Loucy (cell line): Measurements from ENCODE around the gene PCBP2.

Experiments
- H2AFZ ChIP-seq: fragments of 200-600 bp; sonication (generic); 2 replicates; pipeline ENCODE4 v1.6.0; 2016; ENCODE audit warnings: antibody characterized with exemption, mild to moderate bottlenecking, low read length, moderate library complexity
- H3F3A ChIP-seq: fragments of 200-600 bp; 2 replicates; pipeline ENCODE4 v1.6.0; 2016; ENCODE audit warnings: antibody characterized with exemption, low read depth, mild to moderate bottlenecking
- H3K27me3 ChIP-seq: fragments of 200-600 bp; sonication (generic); 2 replicates; pipeline ENCODE4 v1.6.1; 2014; ENCODE audit warnings: low read length, mild to moderate bottlenecking; ENCODE audit not compliant: insufficient read depth, poor library complexity, severe bottlenecking
- H3K36me3 ChIP-seq: fragments of 200-600 bp; sonication (generic); 2 replicates; pipeline ENCODE4 v1.6.1; 2016; ENCODE audit warnings: low read length; ENCODE audit not compliant: insufficient read depth
- H3K4me1 ChIP-seq: fragments of 200-600 bp; sonication (generic); 2 replicates; pipeline ENCODE4 v1.5.1; 2014; ENCODE audit warnings: low read length, mild to moderate bottlenecking; ENCODE audit not compliant: insufficient read depth, poor library complexity, severe bottlenecking
- H3K4me2 ChIP-seq: fragments of 200-600 bp; sonication (generic); 2 replicates; pipeline ENCODE4 v1.6.0; 2014; ENCODE audit warnings: antibody characterized with exemption, low read length, low read depth, mild to moderate bottlenecking; ENCODE audit not compliant: poor library complexity, severe bottlenecking
- H3K4me3 ChIP-seq: fragments of 200-600 bp; sonication (generic); 2 replicates; pipeline ENCODE4 v1.5.1; 2014; ENCODE audit warnings: low read length, mild to moderate bottlenecking, mixed read lengths; ENCODE audit not compliant: poor library complexity, severe bottlenecking
- H3K79me2 ChIP-seq: fragments of 200-600 bp; sonication (generic); 2 replicates; pipeline ENCODE4 v1.6.1; 2014; ENCODE audit warnings: low read length; ENCODE audit not compliant: insufficient read depth
- H3K9ac ChIP-seq: fragments of 200-600 bp; sonication (generic); 2 replicates; pipeline ENCODE4 v1.6.0; 2014; ENCODE audit warnings: mild to moderate bottlenecking, low read depth, low read length, moderate library complexity; ENCODE audit not compliant: poor library complexity, severe bottlenecking
- H3K9me2 ChIP-seq: fragments of 200-600 bp; sonication (generic); replicated peaks from 2 replicates; pipeline ENCODE4 v1.6.1; 2016; ENCODE audit warnings: low read depth, low read length, mixed read lengths
- H3K9me3 ChIP-seq: fragments of 200-600 bp; sonication (generic); 2 replicates; pipeline ENCODE4 v1.6.1; 2014; ENCODE audit warnings: mild to moderate bottlenecking, antibody characterized with exemption, low read length, low read depth; ENCODE audit not compliant: insufficient read depth
- H4K20me1 ChIP-seq: fragments of 200-600 bp; sonication (generic); 2 replicates; pipeline ENCODE4 v1.6.0; 2014; ENCODE audit warnings: antibody characterized with exemption, low read length, mild to moderate bottlenecking; ENCODE audit not compliant: insufficient read depth, poor library complexity, severe bottlenecking
- CTCF ChIP-seq: fragments of 200-600 bp; sonication (generic); conservative IDR thresholded peaks from 2 replicates; pipeline ENCODE4 v1.5.1; 2014; ENCODE audit warnings: mild to moderate bottlenecking, antibody characterized with exemption, low read length
- EZH2phosphoT487 ChIP-seq: fragments of 200-600 bp; IDR thresholded peaks from 2 replicates; pipeline ENCODE4 v1.6.1; 2018; ENCODE audit warnings: antibody characterized with exemption, mild to moderate bottlenecking, moderate library complexity, borderline replicate concordance

Gene PCBP2

GRCh38 chr12:53474819-53475218 is 22.9 kb downstream of the PCBP2 start:
- no peaks in the 10 kb centered on the region for H3K9me2 ChIP-seq
- peaks cover 78% of the 10 kb centered on the region for H3K79me2 ChIP-seq
- no peak overlapping the region for H3K4me2 ChIP-seq
- H3K9me3 ChIP-seq, result no peaks in the 10 kb centered on the region
- H3F3A ChIP-seq, result no peaks in the 10 kb centered on the region
- TF ChIP-seq EZH2phosphoT487 (no peak), CTCF (no peak)
- no peak overlapping the region for H2AFZ ChIP-seq
- H4K20me1 ChIP-seq, result peaks cover 95% of the 10 kb centered on the region
- no peaks in the 10 kb centered on the region for H3K4me1 ChIP-seq
- no peaks in the 10 kb centered on the region for H3K27me3 ChIP-seq
- no peak overlapping the region for H3K9ac ChIP-seq
- peaks cover 96% of the 10 kb centered on the region for H3K36me3 ChIP-seq
- H3K4me3 ChIP-seq, result no peak overlapping the region

GRCh38 chr12:53476769-53477209 is 24.9 kb downstream of the PCBP2 start:
- Histone ChIP-seq H3K79me2 (peaks cover 72% of the 10 kb centered on the region), H3K36me3 (peaks cover 97% of the 10 kb centered on the region), H3F3A (peaks cover 4% of the 10 kb centered on the region; the same call in 1 of the 2 replicates)

GRCh38 chr12:53478865-53479264 is 27.0 kb downstream of the PCBP2 start:
- no peak overlapping the region for H2AFZ ChIP-seq
- H4K20me1 ChIP-seq, result peaks cover 88% of the 10 kb centered on the region
- H3K36me3 ChIP-seq, result peaks cover 97% of the 10 kb centered on the region
- H3K9me3 ChIP-seq, result no peaks in the 10 kb centered on the region
- H3K27me3 ChIP-seq, result no peaks in the 10 kb centered on the region
- peaks cover 4% of the 10 kb centered on the region; the same call in 1 of the 2 replicates for H3F3A ChIP-seq
- H3K4me1 ChIP-seq, result no peaks in the 10 kb centered on the region
- no peak overlapping the region for H3K4me2 ChIP-seq
- H3K4me3 ChIP-seq, result no peak overlapping the region
- H3K79me2 ChIP-seq, result peaks cover 51% of the 10 kb centered on the region
- no peak for TF ChIP-seq EZH2phosphoT487
- no peaks in the 10 kb centered on the region for H3K9me2 ChIP-seq
- H3K9ac ChIP-seq, result no peak overlapping the region

More at GRCh38 chr12:53476769-53477209, 24.9 kb downstream of the PCBP2 start:
- H2AFZ ChIP-seq, result no peak overlapping the region
- no peaks in the 10 kb centered on the region for H3K9me2 ChIP-seq
- H3K9ac ChIP-seq, result no peak overlapping the region
- H4K20me1 ChIP-seq, result peaks cover 93% of the 10 kb centered on the region
- no peak overlapping the region for H3K4me3 ChIP-seq
- no peaks in the 10 kb centered on the region for H3K27me3 ChIP-seq
- H3K4me2 ChIP-seq, result no peak overlapping the region
- peak; percentile 60 for TF ChIP-seq CTCF
- no peak for TF ChIP-seq EZH2phosphoT487
- no peaks in the 10 kb centered on the region for H3K4me1 ChIP-seq
- no peaks in the 10 kb centered on the region for H3K9me3 ChIP-seq

- Histone ChIP-seq H3K4me2 (no peak overlapping the region), H3K27me3 (no peaks in the 10 kb centered on the region), H3F3A (peaks cover 4% of the 10 kb centered on the region; the same call in 1 of the 2 replicates), H3K4me3 (no peak overlapping the region), H3K9me2 (no peaks in the 10 kb centered on the region), H3K9me3 (no peaks in the 10 kb centered on the region), H2AFZ (no peak overlapping the region), H3K36me3 (peaks cover 96% of the 10 kb centered on the region), H3K9ac (no peak overlapping the region), H3K79me2 (peaks cover 47% of the 10 kb centered on the region), H3K4me1 (no peaks in the 10 kb centered on the region), H4K20me1 (peaks cover 83% of the 10 kb centered on the region)
- TF ChIP-seq EZH2phosphoT487 (no peak), CTCF (no peak)
These were observed 27.4 kb downstream of the PCBP2 start for GRCh38 chr12:53479331-53479730.
